HG02623 (cell line): ENCODE data around the gene LSM11.

ENCODE experiments used
- ATAC-seq: cut with Tn5 transposase; IDR thresholded peaks from one replicate; pipeline ENCODE4 v1.9.1; 2021; ENCODE audit warnings: moderate library complexity; ENCODE audit not compliant: unreplicated experiment

LSM11 gene

GRCh38 chr5:157732596-157733262, 10.8 kb upstream of the LSM11 start:
- no peak for ATAC-seq

GRCh38 chr5:157734436-157734835, 9.1 kb upstream of the LSM11 start:
- ATAC-seq: no peak

- no peak for ATAC-seq
Observed at GRCh38 chr5:157735991-157736390, 7.5 kb upstream of the LSM11 start.

- ATAC-seq: no peak
Observed at GRCh38 chr5:157739388-157740228, 3.9 kb upstream of the LSM11 start.

- no peak for ATAC-seq
Observed at GRCh38 chr5:157740229-157740610, 3.3 kb upstream of the LSM11 start.

- no peak for ATAC-seq
Observed at GRCh38 chr5:157741131-157741530, 2.4 kb upstream of the LSM11 start.

GRCh38 chr5:157744051-157745011, 819 bp downstream of the LSM11 start:
- ATAC-seq: peak; percentile 21

- no peak for ATAC-seq
Observed at GRCh38 chr5:157745041-157745456, 1.5 kb downstream of the LSM11 start.

- no peak for ATAC-seq
Observed at GRCh38 chr5:157747173-157747740, 3.7 kb downstream of the LSM11 start.

- ATAC-seq: no peak
Observed at GRCh38 chr5:157747766-157748700, 4.5 kb downstream of the LSM11 start.

GRCh38 chr5:157748760-157749461, 5.4 kb downstream of the LSM11 start:
- ATAC-seq: no peak

GRCh38 chr5:157749462-157749799, 5.9 kb downstream of the LSM11 start:
- no peak for ATAC-seq

GRCh38 chr5:157750320-157750719, 6.8 kb downstream of the LSM11 start:
- no peak for ATAC-seq

GRCh38 chr5:157756122-157756521, 12.6 kb downstream of the LSM11 start:
- no peak for ATAC-seq

GRCh38 chr5:157758706-157759105, 15.2 kb downstream of the LSM11 start:
- no peak for ATAC-seq

GRCh38 chr5:157761690-157762621, 18.4 kb downstream of the LSM11 start:
- peak; percentile 70 for ATAC-seq

GRCh38 chr5:157764531-157764930, 21.0 kb downstream of the LSM11 start:
- no peak for ATAC-seq

GRCh38 chr5:157766442-157766841, 22.9 kb downstream of the LSM11 start:
- no peak for ATAC-seq
